Mesodermal cell (in vitro differentiated cells): Measurements from ENCODE around the gene ST7.
"Not testable (repeated sequence)": the region's sequence is repeated elsewhere in the genome, so short reads cannot be mapped to it uniquely, and the experiment has no call there.

Experiments used
- H3K27ac ChIP-seq: 2 replicates; pipeline ENCODE4 v1.7.0; 2013; ENCODE audit warnings: mild to moderate bottlenecking, low read depth, low read length, moderate library complexity; ENCODE audit not compliant: severe bottlenecking
- H3K36me3 ChIP-seq: 2 replicates; pipeline ENCODE4 v1.7.1; 2013; ENCODE audit warnings: mild to moderate bottlenecking, low read length, moderate library complexity; ENCODE audit not compliant: control insufficient read depth, insufficient read depth
- H3K4me1 ChIP-seq: one replicate; pipeline ENCODE4 v1.7.1; 2013; ENCODE audit warnings: mild to moderate bottlenecking, low read length; ENCODE audit not compliant: insufficient read depth, control insufficient read depth, poor library complexity, severe bottlenecking
- H3K4me3 ChIP-seq: 2 replicates; pipeline ENCODE4 v1.7.0; 2013; ENCODE audit warnings: low read length, control low read depth, mild to moderate bottlenecking; ENCODE audit not compliant: insufficient read depth, poor library complexity, severe bottlenecking; ENCODE audit errors: extremely low read depth
- H3K9me3 ChIP-seq: 2 replicates; pipeline ENCODE4 v1.7.1; 2013; ENCODE audit warnings: mild to moderate bottlenecking, low read length, moderate library complexity; ENCODE audit not compliant: control insufficient read depth
- WGBS, 2 experiments: methylation state at CpG; one replicate each; pipeline ENCODE4 v1.1.5; 2013; ENCODE audit warnings: missing lambda C conversion rate in 2 of 2; ENCODE audit not compliant: insufficient coverage in 2 of 2; 5-methylcytosine and 5-hydroxymethylcytosine counted together

Gene ST7

DNA sequence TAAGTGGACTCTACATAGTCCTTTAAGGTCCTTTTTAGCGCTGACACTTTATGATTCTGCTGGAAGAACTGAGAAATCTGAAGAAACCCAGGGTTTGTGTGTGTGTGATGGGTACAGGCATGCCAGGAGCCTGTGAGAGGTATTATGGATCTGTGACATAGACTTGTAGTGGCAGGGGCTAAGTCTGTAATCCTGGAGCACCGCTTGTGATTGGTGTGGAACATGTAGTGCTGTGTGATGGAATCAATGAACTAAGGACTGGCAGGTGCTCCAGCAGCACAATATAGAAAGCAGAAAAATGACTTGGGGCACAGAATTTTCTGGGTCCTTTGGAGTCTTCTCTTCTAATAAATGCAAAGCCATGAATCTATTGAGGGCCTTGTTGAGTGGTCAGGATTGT, 163.9 kb downstream of the ST7 start:
- Histone ChIP-seq H3K9me3 (no peaks in the 10 kb centered on the region), H3K4me1 (no peaks in the 10 kb centered on the region), H3K4me3 (no peak overlapping the region), H3K27ac (no peak overlapping the region), H3K36me3 (no peaks in the 10 kb centered on the region)
- WGBS, 2 experiments = 95 to 100% methylated on average over 2 of the region's 2 CpGs

DNA sequence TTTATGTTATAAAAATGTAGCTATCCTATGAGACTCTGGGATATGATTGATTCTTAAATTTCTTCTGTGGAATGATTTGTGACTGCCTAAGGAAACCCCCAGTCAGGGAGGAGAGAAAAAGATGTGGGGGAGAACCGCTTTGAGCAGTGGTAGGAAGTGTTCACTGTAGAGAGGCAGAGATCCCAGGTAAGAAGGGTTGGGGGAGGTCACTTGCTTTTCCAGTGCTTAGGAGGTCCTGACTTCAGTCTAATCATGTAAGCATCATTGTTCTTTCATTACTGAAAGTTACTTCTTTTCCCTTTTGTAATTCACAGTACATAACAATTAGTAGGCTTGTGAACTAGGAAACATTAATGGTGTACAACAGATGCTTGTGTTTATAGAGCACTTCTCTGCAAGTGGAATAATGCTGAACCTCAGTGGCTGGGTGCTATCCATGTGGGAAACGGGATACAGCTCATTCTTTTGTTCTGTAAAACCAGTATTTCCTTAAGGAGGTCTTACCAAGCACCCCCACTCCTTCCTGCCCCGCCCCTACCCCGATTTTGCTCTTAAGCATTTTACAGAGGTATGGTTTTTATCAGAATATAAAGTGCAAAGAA, 165.4 kb downstream of the ST7 start:
- no peaks in the 10 kb centered on the region for H3K4me1 ChIP-seq
- no peaks in the 10 kb centered on the region for H3K9me3 ChIP-seq
- no peak overlapping the region for H3K4me3 ChIP-seq
- no peak overlapping the region for H3K27ac ChIP-seq
- H3K36me3 ChIP-seq = no peaks in the 10 kb centered on the region
- WGBS, 2 experiments = 29% methylated on average over 2 of the region's 4 CpGs; no CpG with 5 or more reads in 1 of the 2 experiments

DNA sequence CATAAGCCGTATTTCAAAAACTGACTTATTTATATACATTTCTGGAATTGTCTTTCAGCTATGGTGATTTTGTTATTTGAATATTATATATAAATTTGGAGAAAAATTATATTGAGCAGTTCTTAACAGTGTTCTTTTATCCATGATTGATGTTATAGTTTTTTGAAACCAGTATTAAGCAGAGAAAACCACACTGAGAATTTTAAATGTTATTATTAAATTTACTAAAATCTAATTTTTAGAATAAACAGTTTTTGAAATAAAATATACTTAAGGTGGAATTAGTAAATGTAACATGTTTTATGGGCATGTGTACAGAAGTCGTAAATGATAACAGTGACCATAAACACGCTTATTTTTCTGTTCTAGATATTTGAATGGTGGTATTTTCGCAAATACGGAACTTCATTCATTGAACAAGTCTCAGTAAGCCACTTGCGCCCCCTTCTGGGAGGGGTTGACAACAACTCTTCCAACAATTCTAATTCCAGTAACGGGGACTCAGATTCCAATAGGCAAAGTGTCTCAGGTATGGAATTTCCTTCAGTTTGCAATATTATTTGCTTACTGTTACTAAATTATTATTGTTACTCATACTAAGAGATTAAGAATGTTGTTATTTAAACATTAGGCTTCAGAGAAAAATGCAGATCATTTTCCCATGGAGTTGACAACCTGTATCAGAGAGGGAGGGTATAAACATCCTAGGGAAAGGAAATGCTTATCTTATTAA, 166.1 kb downstream of the ST7 start:
- Histone ChIP-seq H3K9me3 (no peaks in the 10 kb centered on the region), H3K27ac (no peak overlapping the region), H3K4me1 (no peaks in the 10 kb centered on the region), H3K36me3 (no peaks in the 10 kb centered on the region), H3K4me3 (no peak overlapping the region)
- WGBS, 2 experiments = 0% methylated on average over 1 of the region's 7 CpGs; no CpG with 5 or more reads in 1 of the 2 experiments

DNA sequence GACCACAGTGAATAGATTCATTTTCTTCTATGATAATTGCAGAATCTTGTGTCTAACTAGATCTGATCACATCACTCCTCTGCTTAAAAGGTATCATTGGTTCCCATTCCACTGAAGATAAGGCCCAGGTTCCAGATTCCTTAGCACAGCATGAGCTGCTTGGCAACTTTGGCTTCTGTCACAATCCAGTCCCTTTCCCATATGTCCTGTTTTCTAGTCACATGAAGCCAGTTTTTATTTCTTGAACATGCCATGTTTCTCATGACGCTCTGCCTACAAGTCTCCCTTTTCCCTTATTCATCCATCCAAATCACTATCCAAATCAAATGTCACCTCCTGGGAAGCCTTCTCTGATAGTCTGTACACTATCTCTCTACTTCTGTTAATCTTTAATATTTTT, 167.0 kb downstream of the ST7 start:
- not testable (repeated sequence) for H3K9me3 ChIP-seq, H3K36me3 ChIP-seq, H3K4me3 ChIP-seq, H3K27ac ChIP-seq, H3K4me1 ChIP-seq
- WGBS, 2 experiments = 93% methylated on average over 1 of the region's 1 CpG; no CpG with 5 or more reads in 1 of the 2 experiments

DNA sequence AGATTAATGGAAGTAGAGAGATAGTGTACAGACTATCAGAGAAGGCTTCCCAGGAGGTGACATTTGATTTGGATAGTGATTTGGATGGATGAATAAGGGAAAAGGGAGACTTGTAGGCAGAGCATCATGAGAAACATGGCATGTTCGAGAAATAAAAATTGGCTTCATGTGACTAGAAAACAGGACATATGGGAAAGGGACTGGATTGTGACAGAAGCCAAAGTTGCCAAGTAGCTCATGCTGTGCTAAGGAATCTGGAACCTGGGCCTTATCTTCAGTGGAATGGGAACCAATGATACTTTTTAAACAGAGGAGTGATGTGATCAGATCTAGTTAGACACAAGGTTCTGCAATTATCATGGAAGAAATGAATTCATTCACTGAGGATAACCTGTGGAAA, 168.7 kb downstream of the ST7 start:
- H3K4me1 ChIP-seq, H3K36me3 ChIP-seq, H3K27ac ChIP-seq, H3K9me3 ChIP-seq, H3K4me3 ChIP-seq: not testable (repeated sequence)
- 83 to 88% methylated on average over 1 of the region's 1 CpG for WGBS, 2 experiments

DNA sequence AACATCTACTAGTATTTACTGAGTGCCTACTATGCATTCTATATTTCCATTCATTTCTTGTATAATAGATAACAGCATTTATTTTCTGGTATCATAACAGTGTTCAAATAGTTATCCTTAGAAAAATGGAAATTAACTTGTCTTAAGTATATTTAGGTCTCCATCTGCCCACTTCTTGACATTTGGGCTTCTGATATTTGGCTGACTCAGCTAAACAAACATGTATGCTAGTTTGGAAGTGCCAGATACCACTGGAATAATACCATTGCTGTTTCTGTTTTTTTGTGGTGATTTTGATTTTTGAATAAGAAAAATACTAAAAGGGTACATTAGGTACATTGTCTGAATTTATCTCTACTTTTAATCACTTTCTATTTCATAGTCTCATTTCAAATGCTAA, 169.2 kb downstream of the ST7 start:
- Histone ChIP-seq H3K4me3 (no peak overlapping the region), H3K36me3 (no peaks in the 10 kb centered on the region), H3K27ac (no peak overlapping the region), H3K4me1 (no peaks in the 10 kb centered on the region), H3K9me3 (no peaks in the 10 kb centered on the region)

DNA sequence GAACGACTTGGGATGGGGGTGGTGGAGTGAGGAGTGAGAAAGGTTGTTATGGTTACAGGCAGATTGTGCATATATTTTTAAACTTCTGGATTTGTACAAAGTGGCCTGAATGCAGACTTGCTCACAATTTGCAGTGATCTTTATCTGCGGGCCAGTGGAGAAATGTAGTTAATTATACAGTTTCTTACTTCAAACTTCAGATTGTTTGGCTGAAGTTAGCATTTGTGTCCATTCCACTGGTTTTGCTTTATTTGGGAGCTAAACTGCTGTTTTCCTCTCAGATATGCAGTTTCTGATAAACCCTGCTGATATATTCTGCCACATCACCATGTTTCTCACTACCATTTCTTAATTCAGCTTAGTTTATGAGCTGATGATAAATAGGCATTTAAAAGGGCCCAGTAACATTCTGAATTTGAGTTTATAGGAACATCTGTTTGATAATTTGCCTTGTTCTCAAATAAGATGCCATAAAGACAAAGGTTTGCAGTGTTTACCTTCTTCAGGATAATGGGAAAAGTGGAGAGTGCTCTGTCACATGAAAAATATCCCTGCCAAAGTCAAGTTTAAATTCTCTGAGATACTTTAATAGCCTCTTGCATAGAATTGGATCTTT, 170.1 kb downstream of the ST7 start:
- Histone ChIP-seq H3K36me3 (no peaks in the 10 kb centered on the region), H3K9me3 (no peaks in the 10 kb centered on the region), H3K4me3 (no peak overlapping the region), H3K27ac (no peak overlapping the region), H3K4me1 (no peaks in the 10 kb centered on the region)
- WGBS, 2 experiments = 100% methylated on average over 1 of the region's 2 CpGs

DNA sequence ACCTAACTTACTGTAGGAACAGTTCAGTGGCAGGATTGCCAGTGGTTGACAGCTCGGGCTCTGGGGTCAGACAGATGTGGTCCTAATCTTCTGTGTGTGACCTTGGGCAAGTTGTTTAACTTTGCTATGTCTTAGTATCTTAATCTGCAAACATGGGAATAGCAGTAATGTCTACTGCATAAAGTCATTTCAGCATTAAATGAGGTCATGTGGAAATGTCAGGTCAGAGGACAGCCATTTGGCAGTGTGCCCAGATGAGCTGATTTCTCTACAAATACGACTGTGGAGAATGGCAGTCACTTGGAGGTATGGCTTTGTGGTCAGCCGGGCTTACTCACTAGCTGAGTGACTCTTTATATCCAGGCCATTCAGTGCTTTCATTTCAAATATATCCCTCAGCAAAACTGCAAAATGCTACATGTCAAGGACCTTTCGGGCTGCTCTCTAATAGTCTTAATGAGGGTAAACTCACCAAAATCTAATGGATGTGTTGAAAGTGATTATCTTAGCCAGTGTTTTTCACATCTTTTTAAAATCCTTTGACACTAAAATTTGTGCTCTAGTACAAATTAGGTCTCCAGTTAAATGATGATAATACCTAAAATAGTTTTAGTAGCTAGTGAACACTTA, 171.4 kb downstream of the ST7 start:
- Histone ChIP-seq H3K4me3 (no peak overlapping the region), H3K4me1 (no peaks in the 10 kb centered on the region), H3K36me3 (no peaks in the 10 kb centered on the region), H3K9me3 (no peaks in the 10 kb centered on the region), H3K27ac (peak overlapping the region; percentile 52)
- 81 to 86% methylated on average over 1 to 3 of the region's 4 CpGs for WGBS, 2 experiments

DNA sequence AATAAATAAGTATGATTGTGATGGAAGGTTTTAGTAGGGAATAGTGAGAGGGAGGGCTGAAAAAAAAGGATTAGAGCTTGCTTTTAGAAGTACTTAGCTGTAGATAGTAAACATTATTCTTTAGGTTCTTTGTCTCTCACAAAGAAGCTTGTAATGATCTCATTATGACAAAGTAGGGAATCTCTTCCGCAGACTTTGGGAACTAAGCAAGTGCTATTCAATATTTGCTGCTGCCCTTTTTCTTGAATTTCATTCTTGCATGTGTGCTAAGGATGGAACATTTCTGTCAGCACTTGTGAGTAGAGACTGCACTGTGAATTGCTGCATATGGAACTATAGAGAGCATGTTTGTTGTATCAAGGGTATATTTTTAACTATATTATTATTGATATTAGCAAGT, 173.4 kb downstream of the ST7 start:
- Histone ChIP-seq H3K36me3 (peaks cover 4% of the 10 kb centered on the region), H3K9me3 (no peaks in the 10 kb centered on the region), H3K4me1 (peaks cover 1% of the 10 kb centered on the region), H3K27ac (no peak overlapping the region), H3K4me3 (no peak overlapping the region)
- no CpG with 5 or more reads among the region's 1 CpG for WGBS, 2 experiments

DNA sequence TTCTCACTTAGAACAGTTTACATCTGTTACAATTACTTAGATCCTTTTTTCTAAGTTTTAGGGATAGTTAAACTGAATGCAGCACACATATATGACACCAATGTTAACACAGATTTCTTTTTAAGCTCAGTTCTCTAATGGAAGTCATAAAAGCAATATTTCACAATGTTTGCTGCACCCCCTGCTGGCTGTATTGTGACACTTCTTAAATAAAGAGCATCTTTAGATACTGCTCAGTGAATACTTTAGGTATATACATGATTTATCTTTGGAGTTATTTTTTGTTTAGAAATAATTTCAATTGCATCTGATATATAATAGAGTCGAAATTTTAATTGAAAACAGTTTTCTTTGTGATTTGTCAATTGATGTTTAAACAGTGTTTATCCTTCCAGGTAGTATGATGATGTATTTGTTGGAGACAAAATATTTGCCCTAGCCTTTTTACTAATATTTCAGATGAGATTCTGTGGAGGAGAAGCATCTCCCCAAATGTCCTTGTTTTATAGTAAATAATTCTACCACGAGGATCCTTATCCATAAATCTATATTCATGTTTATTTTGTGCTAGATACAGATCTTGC, 174.4 kb downstream of the ST7 start:
- no peak overlapping the region for H3K4me3 ChIP-seq
- peaks cover 7% of the 10 kb centered on the region for H3K36me3 ChIP-seq
- no CpG with 5 or more reads among the region's 2 CpGs for WGBS, 2 experiments
- H3K27ac ChIP-seq = no peak overlapping the region
- H3K4me1 ChIP-seq = peaks cover 7% of the 10 kb centered on the region
- no peaks in the 10 kb centered on the region for H3K9me3 ChIP-seq
